Erythroblast (primary cell): ENCODE measurements around the gene DHPS.

ENCODE experiments used
- GATA1 ChIP-seq: IDR thresholded peaks from 2 replicates; pipeline ENCODE4 v1.6.1; 2011; ENCODE audit warnings: low read depth, mild to moderate bottlenecking, control low read depth, low read length, moderate library complexity
- POLR2A ChIP-seq: IDR thresholded peaks from 2 replicates; pipeline ENCODE4 v1.6.1; 2011; ENCODE audit warnings: mild to moderate bottlenecking, low read length

- no peak for TF ChIP-seq POLR2A
- no peak for TF ChIP-seq GATA1
Measured at GRCh38 chr19:12689581-12690216, 8.0 kb upstream of the DHPS start.
